ENCODE results near the gene PHF2. TPM values are rescaled to one million over a fixed set of nuclear protein-coding genes. Genes with fewer than 3 reads are reported as not detected.

The PHF2 gene
- total RNA-seq, 3 donors from 2014 or later, result 24.8 to 26.9 (median 25.9) TPM

- Histone ChIP-seq H3K36me3 (no peaks in the 10 kb centered on the region), H3K4me3 (no peak overlapping the region), H3K4me1 (no peaks in the 10 kb centered on the region), H3K27ac (no peak overlapping the region), H3K27me3 (no peaks in the 10 kb centered on the region), H3K9me3 (peaks cover 0 to 8% of the 10 kb centered on the region in 2 donors)
- no peak for DNase-seq (ENCODE audit: low spot score in 2 of 2)
- intact Hi-C loops (cut with DNase I; ENCODE audit: low total_unique reads), result no loop called here
- TF ChIP-seq POLR2A (IDR thresholded peaks at IDR 0.05) (no peak), CTCF (IDR thresholded peaks at IDR 0.05) (no peak), POLR2AphosphoS5 (IDR thresholded peaks at IDR 0.05) (no peak)
Observed at GRCh38 chr9:93603906-93604326, 27.5 kb downstream of the PHF2 start.

- no peaks in the 10 kb centered on the region for H3K36me3 ChIP-seq
- no peaks in the 10 kb centered on the region for H3K4me1 ChIP-seq
- H3K4me3 ChIP-seq, result no peak overlapping the region
- H3K27ac ChIP-seq, result no peak overlapping the region
- intact Hi-C loops (cut with DNase I; ENCODE audit: low total_unique reads), result no loop called here
- DNase-seq (ENCODE audit: low spot score in 2 of 2), result no peak
- TF ChIP-seq POLR2AphosphoS5 (IDR thresholded peaks at IDR 0.05), result no peak
- H3K27me3 ChIP-seq, result no peaks in the 10 kb centered on the region
- H3K9me3 ChIP-seq, result peaks cover 6 to 20% of the 10 kb centered on the region in 2 donors
Observed at GRCh38 chr9:93606187-93606586, 29.8 kb downstream of the PHF2 start.

GRCh38 chr9:93610206-93610605, 33.8 kb downstream of the PHF2 start:
- H3K4me1 ChIP-seq, result no peaks in the 10 kb centered on the region
- peaks cover 6 to 20% of the 10 kb centered on the region in 2 donors for H3K9me3 ChIP-seq
- no peak overlapping the region for H3K27ac ChIP-seq
- no peak overlapping the region for H3K4me3 ChIP-seq
- no peak for DNase-seq (ENCODE audit: low spot score in 2 of 2)
- intact Hi-C loops (cut with DNase I; ENCODE audit: low total_unique reads), result no loop called here
- H3K27me3 ChIP-seq, result no peaks in the 10 kb centered on the region
- TF ChIP-seq CTCF (IDR thresholded peaks at IDR 0.05), result no peak
- no peak for TF ChIP-seq POLR2AphosphoS5 (IDR thresholded peaks at IDR 0.05)
- TF ChIP-seq POLR2A (IDR thresholded peaks at IDR 0.05), result no peak
- no peaks in the 10 kb centered on the region for H3K36me3 ChIP-seq

- TF ChIP-seq POLR2A (IDR thresholded peaks at IDR 0.05) (no peak), CTCF (IDR thresholded peaks at IDR 0.05) (no peak), POLR2AphosphoS5 (IDR thresholded peaks at IDR 0.05) (no peak)
Observed at GRCh38 chr9:93612052-93612795, 35.8 kb downstream of the PHF2 start.

GRCh38 chr9:93612796-93613154, 36.4 kb downstream of the PHF2 start:
- Histone ChIP-seq H3K9me3 (peaks cover 6 to 16% of the 10 kb centered on the region in 2 donors), H3K36me3 (no peaks in the 10 kb centered on the region), H3K4me3 (no peak overlapping the region), H3K27ac (no peak overlapping the region), H3K27me3 (no peaks in the 10 kb centered on the region), H3K4me1 (no peaks in the 10 kb centered on the region)
- TF ChIP-seq CTCF (IDR thresholded peaks at IDR 0.05), result no peak
- TF ChIP-seq POLR2A (IDR thresholded peaks at IDR 0.05), result no peak
- intact Hi-C loops (cut with DNase I; ENCODE audit: low total_unique reads), result no loop called here
- no peak for DNase-seq (ENCODE audit: low spot score in 2 of 2)

More at GRCh38 chr9:93612052-93612795, 35.8 kb downstream of the PHF2 start:
- H3K9me3 ChIP-seq, result peaks cover 6 to 20% of the 10 kb centered on the region in 2 donors
- no peaks in the 10 kb centered on the region for H3K4me1 ChIP-seq
- intact Hi-C loops (cut with DNase I; ENCODE audit: low total_unique reads), result no loop called here
- H3K27ac ChIP-seq, result no peak overlapping the region
- no peak overlapping the region for H3K4me3 ChIP-seq
- H3K36me3 ChIP-seq, result no peaks in the 10 kb centered on the region
- H3K27me3 ChIP-seq, result no peaks in the 10 kb centered on the region
- no peak for DNase-seq (ENCODE audit: low spot score in 2 of 2)

All from breast epithelium (tissue), 4 donors.